Measurements from ENCODE around the gene TEDDM1. TPM values are rescaled to one million over a fixed set of nuclear protein-coding genes. Genes with fewer than 3 reads are reported as not detected.

TEDDM1 gene
- total and polyA plus RNA-seq, 10 of the 15 experiments (the other 5 are each of a cell fraction or from before 2014, with no cell fraction given), result 0.11 TPM; not detected in 9

- POLR2A ChIA-PET, result interaction anchor here (0.6 kb wide), 1 partner anchor 10 kb away, joined by 3 read pairs; no protein-coding TSS in a partner anchor
- ATAC-seq (no peak), DNase-seq (ENCODE audit: low read depth, low spot score) (no peak), FAIRE-seq (no peak)
- 39% methylated on average over 3 of the region's 3 CpGs for WGBS (ENCODE audit: insufficient coverage, insufficient replicate concordance, low lambda C conversion rate, missing lambda C conversion rate)
- no peak overlapping the region for H3K4me3 ChIP-seq
- no TSS peak for BruUV-seq (replicated peaks)
- SMC1A ChIA-PET (ENCODE audit: uncharacterized antibody, unreplicated experiment), result interaction anchor here (0.6 to 2.0 kb wide), 8 partner anchors 8 to 293 kb away, joined by 3 to 5 read pairs (median 4); no protein-coding TSS in a partner anchor
- H3K36me3 ChIP-seq (ENCODE audit: control insufficient read depth in 2 of 2, insufficient read depth in 2 of 2, low read length in 1 of 2), result no peaks in the 10 kb centered on the region
- RAD21 ChIA-PET (ENCODE audit: unreplicated experiment), result no interaction called here
- no peaks in the 10 kb centered on the region for H3K79me2 ChIP-seq (ENCODE audit: control insufficient read depth, insufficient read depth, low read length)
- no peak for TF ChIP-seq KAT2A (conservative IDR thresholded peaks at IDR 0.05; ENCODE audit: control insufficient read depth, low read depth, low read length)
- TF ChIP-seq KDM1A (IDR thresholded peaks at IDR 0.05; ENCODE audit: borderline replicate concordance), result no peak
- TF ChIP-seq MTA2 (IDR thresholded peaks at IDR 0.05; ENCODE audit: low read depth), result no peak
- TF ChIP-seq HDAC6 (IDR thresholded peaks at IDR 0.05; ENCODE audit: unreplicated experiment), result no peak
- TF ChIP-seq HCFC1 (IDR thresholded peaks at IDR 0.05; ENCODE audit: low read length), result no peak
- TF ChIP-seq E2F8 (IDR thresholded peaks at IDR 0.05; ENCODE audit: low read depth, partially characterized antibody), result no peak
- TF ChIP-seq CREM (IDR thresholded peaks at IDR 0.05; ENCODE audit: low read depth), result no peak
- TF ChIP-seq POU2F2 (IDR thresholded peaks at IDR 0.05; ENCODE audit: borderline replicate concordance, low read depth, low read length), result no peak
- TF ChIP-seq RCOR1 (conservative IDR thresholded peaks at IDR 0.05; ENCODE audit: low read depth, low read length), result no peak
- TF ChIP-seq SP1 (IDR thresholded peaks at IDR 0.05; ENCODE audit: low read depth, low read length), result no peak
- no peak for TF ChIP-seq NFYB (IDR thresholded peaks at IDR 0.05; ENCODE audit: insufficient read depth, low read depth, low read length)
- TF ChIP-seq CBX5 (IDR thresholded peaks at IDR 0.05; ENCODE audit: low read depth), result no peak
- no peak for TF ChIP-seq ZNF622 (IDR thresholded peaks at IDR 0.05)
- TF ChIP-seq CHD1 (IDR thresholded peaks at IDR 0.05; ENCODE audit: low read depth, low read length), result no peak
- no peak for TF ChIP-seq CHD4 (IDR thresholded peaks at IDR 0.05)
- TF ChIP-seq MLLT1 (IDR thresholded peaks at IDR 0.05), result no peak
- no peak for TF ChIP-seq IRF5 (IDR thresholded peaks at IDR 0.05; ENCODE audit: borderline replicate concordance)
- TF ChIP-seq USF1 (IDR thresholded peaks at IDR 0.05; ENCODE audit: borderline replicate concordance, extremely low read length, insufficient read depth, low read depth, low read length), result no peak
- no peak for TF ChIP-seq YBX1 (IDR thresholded peaks at IDR 0.05)
- TF ChIP-seq NRF1 (conservative IDR thresholded peaks at IDR 0.05; ENCODE audit: low read depth, low read length), result no peak
- CTCF ChIA-PET, result interaction anchor here (0.7 to 1.1 kb wide), 2 partner anchors 26 to 74 kb away, joined by 3 to 7 read pairs; no protein-coding TSS in a partner anchor
- no peaks in the 10 kb centered on the region for H3K4me1 ChIP-seq (ENCODE audit: control insufficient read depth, insufficient read depth, low read length)
- no peak overlapping the region for H3K4me2 ChIP-seq (ENCODE audit: control insufficient read depth, insufficient read depth)
- H2AFZ ChIP-seq (ENCODE audit: control insufficient read depth, low read depth, low read length), result no peak overlapping the region
- no peak overlapping the region for H3K27ac ChIP-seq (ENCODE audit: control insufficient read depth, insufficient read depth)
- in situ Hi-C loops (cut with MboI), result no loop called here
- no peak overlapping the region for H3K9ac ChIP-seq (ENCODE audit: control insufficient read depth, insufficient read depth, low read length)
- H4K20me1 ChIP-seq (ENCODE audit: control insufficient read depth, insufficient read depth), result no peaks in the 10 kb centered on the region
- no peaks in the 10 kb centered on the region for H3K9me3 ChIP-seq (replicated peaks; ENCODE audit: control insufficient read depth, insufficient read depth, low read length)
- peaks cover 0 to 2% of the 10 kb centered on the region in 2 experiments; a peak in 2 of 4 replicates for H3K27me3 ChIP-seq (replicated peaks in 1 of 2; ENCODE audit: control insufficient read depth in 2 of 2, insufficient read depth in 2 of 2, low read length in 1 of 2)
- intact Hi-C loops (cut with micrococcal nuclease; ENCODE audit: unreplicated experiment), result no loop called here
Measured at GRCh38 chr1:182370532-182370931, 29.9 kb downstream of the TEDDM1 start.
